ENCODE results near the gene FAM24B.

Gene FAM24B

GRCh38 chr10:122827302-122827701 is 52.1 kb downstream of the FAM24B start:
- DNase-seq (ENCODE audit: low read depth in 2 of 2): no peak

- DNase-seq (ENCODE audit: low read depth in 2 of 2): no peak
Measured at GRCh38 chr10:122822973-122823690, 56.2 kb downstream of the FAM24B start.

- no peak for DNase-seq (ENCODE audit: low read depth in 2 of 2)
Measured at GRCh38 chr10:122821808-122822207, 57.6 kb downstream of the FAM24B start.

GRCh38 chr10:122815458-122815857 is 63.9 kb downstream of the FAM24B start:
- no peak for DNase-seq (ENCODE audit: low read depth in 2 of 2)

GRCh38 chr10:122814493-122814892 is 64.9 kb downstream of the FAM24B start:
- no peak for DNase-seq (ENCODE audit: low read depth in 2 of 2)

- no peak for DNase-seq (ENCODE audit: low read depth in 2 of 2)
Measured at GRCh38 chr10:122812751-122813150, 66.6 kb downstream of the FAM24B start.

GRCh38 chr10:122802282-122802681 is 77.1 kb downstream of the FAM24B start:
- DNase-seq (ENCODE audit: low read depth in 2 of 2): no peak

Measured in stimulated activated CD8-positive, alpha-beta memory T cell treated with anti-CD3 and anti-CD28 coated beads, Interleukin-7, amount 100 ng/mL, for 4 hours (primary cell).